Measurements from ENCODE around the gene PGRMC2. TPM values are rescaled to one million over a fixed set of nuclear protein-coding genes. Genes with fewer than 3 reads are reported as not detected.

Gene PGRMC2, protein sequence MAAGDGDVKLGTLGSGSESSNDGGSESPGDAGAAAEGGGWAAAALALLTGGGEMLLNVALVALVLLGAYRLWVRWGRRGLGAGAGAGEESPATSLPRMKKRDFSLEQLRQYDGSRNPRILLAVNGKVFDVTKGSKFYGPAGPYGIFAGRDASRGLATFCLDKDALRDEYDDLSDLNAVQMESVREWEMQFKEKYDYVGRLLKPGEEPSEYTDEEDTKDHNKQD
- 10 to 100 TPM; 43.0 to 61.8 TPM for total RNA-seq

DNA sequence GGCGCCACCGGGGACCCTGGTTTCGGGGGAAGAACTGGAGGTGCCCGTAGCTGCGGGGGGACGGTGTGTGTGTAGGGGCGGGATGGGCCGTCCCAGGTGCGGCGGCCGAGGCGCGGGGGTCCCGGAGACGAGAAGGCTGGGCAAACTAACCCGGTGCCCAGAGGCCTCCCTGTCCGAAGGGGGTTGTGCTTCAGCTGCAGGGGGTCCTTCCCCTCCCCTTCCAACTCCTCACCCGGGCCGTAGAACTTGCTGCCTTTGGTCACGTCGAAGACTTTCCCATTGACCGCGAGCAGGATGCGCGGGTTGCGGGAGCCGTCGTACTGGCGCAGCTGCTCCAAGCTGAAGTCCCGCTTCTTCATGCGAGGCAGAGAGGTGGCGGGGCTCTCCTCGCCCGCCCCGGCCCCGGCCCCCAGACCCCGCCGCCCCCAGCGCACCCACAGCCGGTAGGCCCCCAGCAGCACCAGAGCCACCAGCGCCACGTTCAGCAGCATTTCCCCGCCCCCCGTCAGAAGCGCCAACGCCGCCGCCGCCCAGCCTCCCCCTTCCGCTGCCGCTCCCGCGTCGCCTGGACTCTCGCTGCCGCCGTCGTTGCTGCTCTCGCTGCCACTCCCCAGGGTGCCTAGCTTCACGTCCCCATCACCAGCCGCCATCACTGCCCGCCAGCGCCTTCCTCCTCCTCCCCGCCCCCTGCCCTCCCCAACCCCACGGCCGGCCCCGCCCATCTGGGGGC is at the start of gene PGRMC2:
PGRMC2 (minus strand) TSS at position 673 of the 730 bp plus-strand sequence; CDS start at position 650, 23 bp downstream.
- Mint-ChIP-seq H3K9me3 (no peaks in the 10 kb centered on the region), H3K36me3 (ENCODE audit: low read depth) (peaks cover 45% of the 10 kb centered on the region), H3K27me3 (no peaks in the 10 kb centered on the region), H3K4me3 (peak within 1 kb of the TSS; percentile 92), H3K27ac (peak within 1 kb of the TSS; percentile 92), H3K4me1 (peaks cover 26% of the 10 kb centered on the region)
- peak; percentile 2 for ATAC-seq (replicated peaks)

DNA sequence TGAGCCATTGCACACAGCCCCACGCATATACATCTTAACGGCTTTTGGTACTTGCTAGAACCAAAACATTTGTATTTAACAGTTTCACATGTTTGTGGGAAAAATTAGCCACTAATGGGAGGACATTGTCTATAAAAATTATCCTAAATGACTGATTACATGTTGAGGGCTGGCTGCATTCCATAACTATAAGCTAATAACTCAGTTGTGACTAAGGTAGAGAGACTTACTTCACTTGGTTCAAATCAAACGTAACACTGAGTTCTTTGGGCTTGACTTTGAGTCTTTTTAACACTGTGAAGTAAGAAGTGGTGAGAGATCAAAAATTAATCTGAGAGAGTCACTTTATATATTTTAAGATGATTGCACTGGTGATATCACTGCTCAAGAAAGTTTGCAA is 47.9 kb upstream of the PGRMC2 start:
- H3K27ac Mint-ChIP-seq = no peak overlapping the region
- no peaks in the 10 kb centered on the region for H3K27me3 Mint-ChIP-seq
- H3K9me3 Mint-ChIP-seq = peaks cover 3% of the 10 kb centered on the region
- no peak overlapping the region for H3K4me3 Mint-ChIP-seq
- H3K36me3 Mint-ChIP-seq (ENCODE audit: low read depth) = no peaks in the 10 kb centered on the region
- H3K4me1 Mint-ChIP-seq = no peaks in the 10 kb centered on the region
- no peak for ATAC-seq (replicated peaks)

DNA sequence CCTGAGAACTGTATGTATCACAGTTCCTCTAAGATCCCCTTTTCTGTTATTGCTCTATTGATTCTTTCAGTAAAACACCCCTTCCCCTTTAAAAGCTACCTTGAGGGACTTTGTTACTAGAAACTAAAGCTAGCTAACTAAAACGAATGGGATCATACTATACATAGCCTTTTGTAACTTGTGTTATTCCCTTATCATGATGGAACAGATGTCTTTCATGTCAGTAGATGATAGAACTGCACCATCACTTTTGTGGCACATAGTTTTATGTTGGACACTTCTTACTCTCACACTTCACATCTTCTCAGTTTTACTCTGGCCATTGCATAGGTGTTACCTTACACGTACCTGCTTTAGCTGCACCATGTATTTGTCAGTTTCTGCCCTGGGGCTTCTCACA is 46.6 kb upstream of the PGRMC2 start:
- Mint-ChIP-seq H3K4me1 (no peaks in the 10 kb centered on the region), H3K27ac (no peak overlapping the region), H3K36me3 (ENCODE audit: low read depth) (no peaks in the 10 kb centered on the region), H3K4me3 (no peak overlapping the region), H3K27me3 (no peaks in the 10 kb centered on the region), H3K9me3 (no peaks in the 10 kb centered on the region)
- no peak for ATAC-seq (replicated peaks)

DNA sequence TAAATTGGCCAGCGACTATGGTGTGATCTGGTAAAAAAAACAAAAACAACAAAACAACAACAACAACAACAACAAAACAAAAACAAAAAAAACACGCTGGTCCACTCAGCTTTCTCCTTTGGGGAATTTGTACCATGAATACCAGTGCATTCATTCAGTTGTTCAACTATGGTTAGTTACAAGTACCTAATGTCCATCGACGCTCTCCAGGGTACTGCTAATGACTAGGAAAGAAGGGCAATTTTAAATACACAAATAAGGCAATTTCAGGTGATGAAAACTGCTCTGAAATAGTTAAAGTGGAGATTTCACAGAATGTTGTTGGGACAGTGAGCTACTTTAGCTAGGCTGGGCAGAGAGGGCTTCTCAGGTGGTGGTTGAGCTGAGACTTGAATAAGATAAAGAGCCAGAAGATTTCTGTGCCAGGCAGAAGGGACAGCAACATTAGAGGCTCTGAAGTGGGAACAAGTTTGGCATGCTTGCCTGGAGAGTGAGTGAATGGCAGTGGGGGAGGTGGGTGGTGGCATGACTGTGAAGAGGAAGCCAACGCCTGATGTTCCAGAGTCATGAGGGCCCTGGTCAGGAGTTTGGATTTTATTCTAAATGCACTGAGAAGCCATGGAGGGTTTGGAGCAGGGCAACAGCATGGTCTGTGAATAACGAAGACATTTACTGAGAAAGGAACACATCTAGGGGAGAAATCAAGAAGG is 45.9 kb upstream of the PGRMC2 start:
- Mint-ChIP-seq H3K9me3 (no peaks in the 10 kb centered on the region), H3K27me3 (no peaks in the 10 kb centered on the region), H3K4me3 (no peak overlapping the region), H3K36me3 (ENCODE audit: low read depth) (no peaks in the 10 kb centered on the region), H3K27ac (no peak overlapping the region), H3K4me1 (no peaks in the 10 kb centered on the region)
- ATAC-seq (replicated peaks) = no peak

DNA sequence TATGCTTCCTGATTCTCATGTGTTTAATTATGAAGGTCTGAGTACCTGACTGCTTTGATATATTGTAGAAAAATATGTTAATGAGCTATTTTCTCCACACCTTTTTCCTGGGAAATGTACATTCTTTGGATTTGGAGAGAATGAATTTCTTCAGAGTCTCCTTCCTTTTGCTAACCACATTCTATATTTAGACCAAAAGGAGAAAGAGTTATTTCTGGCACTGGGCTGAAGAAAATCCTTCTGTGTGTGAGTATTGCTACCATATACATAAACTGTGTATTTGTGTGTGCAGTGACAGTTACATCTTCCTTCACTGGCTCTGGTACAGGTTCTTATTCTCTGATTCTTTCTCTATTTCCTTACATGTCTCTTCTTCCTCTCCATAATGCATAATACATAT is 44.5 kb upstream of the PGRMC2 start:
- H3K4me3 Mint-ChIP-seq = no peak overlapping the region
- no peak overlapping the region for H3K27ac Mint-ChIP-seq
- H3K9me3 Mint-ChIP-seq = no peaks in the 10 kb centered on the region
- H3K36me3 Mint-ChIP-seq (ENCODE audit: low read depth) = no peaks in the 10 kb centered on the region
- H3K27me3 Mint-ChIP-seq = no peaks in the 10 kb centered on the region
- no peak for ATAC-seq (replicated peaks)
- no peaks in the 10 kb centered on the region for H3K4me1 Mint-ChIP-seq

DNA sequence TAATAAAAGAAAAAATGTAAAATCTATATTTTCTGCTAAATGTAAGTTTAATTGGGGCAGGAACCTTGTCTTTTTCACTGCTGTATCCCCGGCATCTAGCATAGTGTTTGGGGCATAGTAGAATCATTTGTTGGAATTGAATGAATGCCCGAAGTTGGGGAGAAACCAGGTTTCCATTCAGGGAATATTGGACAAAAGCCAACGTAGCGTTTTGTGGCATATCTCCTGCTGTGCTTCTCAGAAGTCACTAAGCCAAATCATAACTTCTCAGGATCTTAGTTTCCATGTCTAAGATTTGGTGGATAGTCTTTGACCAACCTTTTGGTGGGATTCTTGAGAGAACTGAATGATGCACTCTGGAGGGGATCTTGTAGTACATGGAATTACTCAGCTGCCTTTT is 42.0 kb upstream of the PGRMC2 start:
- no peak for ATAC-seq (replicated peaks)
- Mint-ChIP-seq H3K36me3 (ENCODE audit: low read depth) (no peaks in the 10 kb centered on the region), H3K27ac (no peak overlapping the region), H3K9me3 (no peaks in the 10 kb centered on the region), H3K4me1 (no peaks in the 10 kb centered on the region), H3K4me3 (no peak overlapping the region), H3K27me3 (no peaks in the 10 kb centered on the region)

DNA sequence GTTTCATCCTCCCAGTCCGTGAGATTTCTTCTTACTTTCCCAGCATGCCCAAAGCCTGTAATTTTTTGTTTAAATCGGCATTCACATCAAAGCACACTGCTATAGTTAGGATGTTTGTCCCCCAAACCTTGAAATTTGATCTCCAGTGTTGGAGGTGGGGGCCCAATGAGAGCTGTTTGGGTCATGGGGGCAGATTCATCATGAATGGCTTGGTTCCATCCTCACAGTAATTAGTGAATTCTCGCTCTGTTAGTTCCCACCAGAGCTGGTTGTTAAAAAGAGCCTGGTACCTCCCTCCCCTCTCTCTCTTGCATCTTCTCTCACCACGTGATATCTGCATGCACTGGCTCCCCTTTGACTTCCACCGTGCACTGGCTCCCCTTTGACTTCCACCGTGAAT is 40.5 kb upstream of the PGRMC2 start:
- Mint-ChIP-seq H3K27me3 (no peaks in the 10 kb centered on the region), H3K4me3 (no peak overlapping the region), H3K4me1 (no peaks in the 10 kb centered on the region), H3K36me3 (ENCODE audit: low read depth) (no peaks in the 10 kb centered on the region), H3K9me3 (no peaks in the 10 kb centered on the region), H3K27ac (no peak overlapping the region)
- no peak for ATAC-seq (replicated peaks)

DNA sequence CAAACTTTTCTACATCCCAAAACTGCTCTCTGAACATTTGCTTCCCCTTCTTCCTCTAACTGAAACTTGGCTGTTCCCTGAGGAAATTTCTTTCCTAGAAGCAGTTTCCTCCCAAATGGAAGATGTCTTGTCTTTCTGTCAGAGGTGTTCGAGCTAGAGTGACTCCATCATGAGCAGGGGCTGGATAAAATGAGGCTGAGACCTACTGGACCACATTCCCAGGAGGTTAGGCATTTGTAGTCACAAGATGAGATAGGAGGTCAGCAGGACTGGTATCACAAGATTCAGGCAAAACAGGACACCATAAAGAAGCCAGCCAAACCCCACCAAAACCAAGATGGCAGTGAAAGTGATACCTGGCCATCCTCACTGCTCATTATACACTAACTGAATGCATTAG is 35.8 kb upstream of the PGRMC2 start:
- Mint-ChIP-seq H3K36me3 (ENCODE audit: low read depth) (no peaks in the 10 kb centered on the region), H3K27ac (no peak overlapping the region), H3K27me3 (no peaks in the 10 kb centered on the region), H3K4me3 (no peak overlapping the region), H3K9me3 (no peaks in the 10 kb centered on the region), H3K4me1 (no peaks in the 10 kb centered on the region)
- ATAC-seq (replicated peaks) = no peak

DNA sequence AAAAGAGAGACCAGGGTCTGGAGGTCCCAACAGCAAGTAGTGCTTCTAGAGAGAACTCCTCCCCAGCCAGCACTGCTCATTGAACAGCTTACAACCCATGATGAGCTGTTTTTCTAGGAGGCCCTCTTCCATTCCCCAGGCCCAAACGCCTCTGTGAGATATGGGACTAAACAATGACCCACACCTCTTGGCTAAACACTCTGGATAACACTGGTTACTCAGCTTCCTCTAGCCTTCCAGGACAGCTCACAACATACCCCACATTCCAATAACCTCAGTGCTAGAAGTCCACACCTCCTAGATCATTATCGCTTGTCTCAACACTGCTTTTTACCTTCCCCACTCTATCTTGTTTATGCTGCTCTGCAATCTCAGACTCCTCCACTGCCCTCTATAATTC is 35.4 kb upstream of the PGRMC2 start:
- Mint-ChIP-seq H3K27ac (no peak overlapping the region), H3K9me3 (no peaks in the 10 kb centered on the region), H3K36me3 (ENCODE audit: low read depth) (no peaks in the 10 kb centered on the region), H3K27me3 (no peaks in the 10 kb centered on the region), H3K4me3 (no peak overlapping the region), H3K4me1 (no peaks in the 10 kb centered on the region)
- ATAC-seq (replicated peaks) = no peak

DNA sequence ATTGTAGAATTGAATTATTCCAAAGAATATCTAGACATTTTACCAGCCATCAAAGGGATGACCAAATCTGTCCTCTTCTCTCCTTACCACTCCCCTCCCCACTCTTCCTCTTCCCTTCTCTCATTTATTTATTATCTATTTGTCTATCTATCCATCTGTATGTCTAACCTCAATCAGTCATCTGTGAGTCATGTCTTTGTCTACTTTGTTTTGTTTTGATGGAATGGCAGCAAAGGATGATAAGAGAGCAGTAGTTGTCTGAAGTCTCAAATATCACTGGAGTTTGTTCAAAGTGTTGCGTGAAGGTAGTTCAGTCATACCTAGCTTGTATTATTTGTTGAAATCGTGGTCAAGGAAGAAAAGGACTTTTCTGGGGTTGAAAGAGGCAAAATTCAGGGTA is 34.7 kb upstream of the PGRMC2 start:
- Mint-ChIP-seq H3K27me3 (no peaks in the 10 kb centered on the region), H3K4me1 (no peaks in the 10 kb centered on the region), H3K9me3 (no peaks in the 10 kb centered on the region), H3K27ac (no peak overlapping the region), H3K36me3 (ENCODE audit: low read depth) (no peaks in the 10 kb centered on the region), H3K4me3 (no peak overlapping the region)
- ATAC-seq (replicated peaks) = no peak

DNA sequence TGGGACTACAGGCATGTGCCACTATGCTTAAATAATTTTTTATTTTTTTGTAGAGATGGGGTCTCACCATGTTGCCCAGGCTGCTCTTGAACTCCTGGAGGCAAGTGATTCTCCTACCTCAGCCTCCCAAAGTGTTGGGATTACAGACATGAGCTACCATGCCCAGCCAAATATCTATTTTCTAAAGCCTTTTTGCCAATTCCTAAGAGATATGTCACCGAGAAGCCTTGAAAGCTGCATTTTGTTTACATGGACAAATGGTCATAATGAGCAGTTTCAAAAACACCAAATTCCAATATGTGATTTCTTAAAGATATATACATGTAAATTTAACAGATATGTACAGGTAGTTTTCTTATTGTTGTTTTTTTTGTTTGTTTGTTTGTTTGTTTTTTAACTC is 33.0 kb upstream of the PGRMC2 start:
- ATAC-seq (replicated peaks) = no peak
- no peak overlapping the region for H3K4me3 Mint-ChIP-seq
- no peak overlapping the region for H3K27ac Mint-ChIP-seq
- H3K9me3 Mint-ChIP-seq = no peaks in the 10 kb centered on the region
- H3K27me3 Mint-ChIP-seq = no peaks in the 10 kb centered on the region
- no peaks in the 10 kb centered on the region for H3K36me3 Mint-ChIP-seq (ENCODE audit: low read depth)
- no peaks in the 10 kb centered on the region for H3K4me1 Mint-ChIP-seq

DNA sequence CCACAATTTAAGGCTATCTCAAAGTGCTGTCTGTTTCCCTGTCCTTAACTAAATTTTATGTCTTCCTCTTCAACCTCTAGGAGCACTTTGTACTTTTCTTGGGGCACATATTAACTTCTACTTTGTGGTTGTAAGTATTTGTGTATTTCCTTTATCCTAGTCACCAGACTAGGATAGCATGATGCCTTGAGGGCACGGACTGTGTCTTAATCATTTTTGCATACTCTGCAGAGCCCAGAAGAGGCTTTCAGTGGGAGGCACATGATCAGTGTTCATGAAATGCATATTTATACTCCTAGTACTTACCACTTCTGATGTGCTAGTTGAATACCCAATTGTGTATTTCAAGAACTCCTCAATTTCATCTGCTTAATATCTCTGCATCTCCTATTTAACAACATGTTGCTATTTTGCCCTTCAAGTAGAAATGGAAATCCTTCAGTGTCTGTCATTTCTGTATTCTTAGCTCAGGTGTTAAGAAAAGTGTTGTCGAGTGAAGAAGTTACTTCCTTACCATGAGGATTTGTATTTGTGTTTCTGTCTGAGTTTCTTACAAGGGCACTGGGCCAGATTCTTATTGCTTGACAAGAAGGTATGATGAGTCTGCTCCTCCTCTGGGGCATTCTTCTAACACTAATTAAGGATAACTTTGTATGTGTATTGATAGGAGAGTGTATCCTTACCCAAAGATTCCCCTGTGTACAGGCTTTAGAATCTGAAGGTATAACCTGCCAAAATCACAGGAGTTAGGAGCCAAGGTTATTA is 28.3 kb upstream of the PGRMC2 start:
- Mint-ChIP-seq H3K27ac (no peak overlapping the region), H3K9me3 (no peaks in the 10 kb centered on the region), H3K36me3 (ENCODE audit: low read depth) (no peaks in the 10 kb centered on the region), H3K4me1 (no peaks in the 10 kb centered on the region), H3K4me3 (no peak overlapping the region), H3K27me3 (no peaks in the 10 kb centered on the region)
- ATAC-seq (replicated peaks) = no peak

DNA sequence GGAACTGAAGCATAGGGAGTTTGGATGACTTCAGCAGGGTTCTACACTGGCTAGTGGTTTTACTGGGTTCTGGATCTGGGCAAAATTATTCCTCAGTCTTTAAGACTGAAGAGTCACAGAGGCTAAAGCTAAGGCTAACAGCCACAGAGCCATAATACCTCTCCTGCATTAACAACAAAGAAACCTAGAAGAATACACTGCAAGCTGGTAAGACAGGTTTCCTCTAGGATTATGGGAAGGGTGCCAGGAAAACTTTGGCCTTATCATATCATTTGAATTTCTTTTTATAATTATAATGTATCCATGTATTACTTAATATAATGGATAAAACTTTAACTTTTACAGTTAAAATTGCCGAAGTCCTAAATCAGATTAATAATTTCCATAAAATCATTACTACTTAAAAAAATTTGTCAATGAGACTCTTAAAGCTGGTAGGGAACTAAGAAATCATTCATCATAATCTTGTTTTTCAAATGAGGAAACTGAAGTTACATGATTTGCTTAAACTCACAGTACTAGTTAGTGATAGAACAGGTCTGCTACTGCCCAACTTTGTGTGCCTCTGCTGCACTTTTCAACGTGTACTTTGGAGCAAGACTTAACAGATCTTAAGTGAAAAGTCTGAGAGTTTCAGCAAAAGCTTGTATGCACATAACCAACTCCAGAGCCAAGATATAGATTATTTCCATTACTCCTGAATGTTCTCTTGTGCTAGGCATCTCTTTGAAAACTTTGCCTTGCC is 24.2 kb upstream of the PGRMC2 start:
- no peak overlapping the region for H3K4me3 Mint-ChIP-seq
- no peak overlapping the region for H3K27ac Mint-ChIP-seq
- no peaks in the 10 kb centered on the region for H3K27me3 Mint-ChIP-seq
- no peaks in the 10 kb centered on the region for H3K9me3 Mint-ChIP-seq
- ATAC-seq (replicated peaks) = no peak
- H3K36me3 Mint-ChIP-seq (ENCODE audit: low read depth) = no peaks in the 10 kb centered on the region
- H3K4me1 Mint-ChIP-seq = no peaks in the 10 kb centered on the region

DNA sequence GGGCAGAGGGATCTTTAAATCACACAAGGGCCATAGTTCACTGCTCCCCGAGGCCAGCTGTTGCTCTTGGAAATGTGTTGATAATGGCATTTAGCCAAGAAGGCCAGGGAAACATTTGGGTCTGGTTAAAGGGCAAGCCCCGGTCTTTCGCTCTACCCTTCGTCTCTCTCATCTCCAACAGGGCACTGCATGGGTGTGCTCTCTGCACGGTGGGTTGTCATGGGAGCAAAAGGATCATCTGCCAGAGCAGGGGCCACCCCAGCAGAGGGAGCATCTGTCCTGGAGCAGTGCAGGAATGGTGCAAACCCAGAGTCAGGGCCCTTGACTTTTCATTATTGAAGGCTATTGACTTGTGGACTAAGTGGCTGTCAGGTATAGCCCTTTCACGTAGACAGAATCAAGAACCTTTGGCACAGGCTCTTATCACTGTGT is 22.7 kb upstream of the PGRMC2 start:
- Mint-ChIP-seq H3K9me3 (no peaks in the 10 kb centered on the region), H3K27ac (no peak overlapping the region), H3K4me1 (no peaks in the 10 kb centered on the region), H3K36me3 (ENCODE audit: low read depth) (no peaks in the 10 kb centered on the region), H3K27me3 (no peaks in the 10 kb centered on the region), H3K4me3 (no peak overlapping the region)
- ATAC-seq (replicated peaks) = no peak
